A549 (cell line): ENCODE results near the gene AKAP6. TPM values are rescaled to one million over a fixed set of nuclear protein-coding genes. Genes with fewer than 3 reads are reported as not detected.

ENCODE experiments used
- ATAC-seq, 2 experiments: fragments of 200-7000 bp in 1 of 2; fragments of >200 bp in 1 of 2; cut with Nextera tagmentation in 1 of 2; cut with Tn5 transposase in 1 of 2; 3 replicates each; pipeline versions ENCODE4 v1.8.0 to v1.9.1; 2018 to 2020; ENCODE audit warnings: mild to moderate bottlenecking in 1 of 2, moderate library complexity in 1 of 2
- CTCF ChIA-PET: fragments of 300-600 bp; sonication (Branson Sonifier 250); formaldehyde crosslinking; extraction: SDS; loops from one replicate; lab custom pipeline; 2021; ENCODE audit warnings: antibody characterized with exemption, inconsistent platforms; lab: Yijun Ruan, JAX
- POLR2A ChIA-PET: fragments of 350-600 bp; formaldehyde crosslinking; extraction: SDS; loops from one replicate; lab custom pipeline; 2021; ENCODE audit warnings: antibody characterized with exemption, inconsistent platforms; lab: Yijun Ruan, JAX
- DNase-seq, 2 experiments: peaks; one replicate each; pipeline versions ENCODE4 v3.0.0 to v3.0.0-alpha.2; 2011 to 2016; ENCODE audit warnings: low read depth in 1 of 2, low spot score in 1 of 2
- FAIRE-seq: peaks from 2 replicates; lab custom pipeline; 2011; peaks lifted over from hg19 to GRCh38; lab: Jason Lieb, UNC
- H3K27ac ChIP-seq, 2 experiments: fragments of >200 bp; sonication (Bioruptor Twin); formaldehyde crosslinking; 3 replicates each; pipeline ENCODE4 v1.5.1; 2016 to 2017
- H3K4me1 ChIP-seq: fragments of >200 bp; sonication (Bioruptor Twin); formaldehyde crosslinking; 3 replicates; pipeline ENCODE4 v1.6.1; 2016
- H3K4me2 ChIP-seq: fragments of >200 bp; sonication (Bioruptor Twin); formaldehyde crosslinking; 3 replicates; pipeline ENCODE4 v1.6.1; 2016
- H3K4me3 ChIP-seq: fragments of >200 bp; sonication (Bioruptor Twin); formaldehyde crosslinking; 3 replicates; pipeline ENCODE4 v1.5.1; 2016
- H3K9me3 ChIP-seq: fragments of >200 bp; sonication (Bioruptor Twin); formaldehyde crosslinking; 3 replicates; pipeline ENCODE4 v1.6.1; 2016
- CBX2 ChIP-seq: fragments of 200-600 bp; sonication (generic); IDR thresholded peaks from 2 replicates; pipeline ENCODE4 v1.6.1; 2016; ENCODE audit warnings: low read depth, mild to moderate bottlenecking, borderline replicate concordance
- CHD2 ChIP-seq: fragments of 150-350 bp; IDR thresholded peaks from 2 replicates; pipeline ENCODE4 v1.6.1; 2014; ENCODE audit warnings: low read length; ENCODE audit not compliant: partially characterized antibody
- EHMT2 ChIP-seq: fragments of 200-600 bp; sonication (generic); IDR thresholded peaks from 2 replicates; pipeline ENCODE4 v1.6.1; 2016; ENCODE audit warnings: antibody characterized with exemption, low read depth, mild to moderate bottlenecking, moderate library complexity
- ESRRA ChIP-seq: fragments of 150-350 bp; IDR thresholded peaks from 2 replicates; pipeline ENCODE4 v1.6.1; 2014; ENCODE audit warnings: mild to moderate bottlenecking, low read length, borderline replicate concordance
- FOXS1 ChIP-seq: fragments of 250-450 bp; sonication (Bioruptor Pico); IDR thresholded peaks from 2 replicates; pipeline ENCODE4 v1.5.0; 2020; ENCODE audit warnings: mild to moderate bottlenecking, moderate library complexity
- HDAC2 ChIP-seq: fragments of 200-600 bp; sonication (generic); IDR thresholded peaks from 2 replicates; pipeline ENCODE4 v1.6.1; 2016
- HEYL ChIP-seq: fragments of 250-450 bp; sonication (Bioruptor Pico); IDR thresholded peaks from 2 replicates; pipeline ENCODE4 v1.8.0; 2021; ENCODE audit warnings: mild to moderate bottlenecking, moderate library complexity
- HOXB13 ChIP-seq: fragments of 250-450 bp; sonication (Bioruptor Pico); IDR thresholded peaks from 2 replicates; pipeline ENCODE4 v1.5.0; 2020; ENCODE audit warnings: low read depth, mild to moderate bottlenecking, moderate library complexity
- KDM5A ChIP-seq: fragments of 200-600 bp; sonication (generic); IDR thresholded peaks from 2 replicates; pipeline ENCODE4 v1.6.1; 2016; ENCODE audit warnings: antibody characterized with exemption, mild to moderate bottlenecking
- MAX ChIP-seq: IDR thresholded peaks from 2 replicates; pipeline ENCODE4 v1.6.1; 2012
- MYC ChIP-seq: IDR thresholded peaks from 2 replicates; pipeline ENCODE4 v1.6.1; 2012; ENCODE audit warnings: mild to moderate bottlenecking, inconsistent platforms, low read length, improper control_type of control experiment, borderline replicate concordance
- NFE2L2 ChIP-seq: fragments of 150-350 bp; conservative IDR thresholded peaks from 2 replicates; pipeline ENCODE4 v1.6.1; 2014; ENCODE audit warnings: low read length
- NR3C1 ChIP-seq: fragments of >200 bp; sonication (Bioruptor Twin); formaldehyde crosslinking; IDR thresholded peaks from 3 replicates; pipeline ENCODE4 v1.6.1; 2017
- PHF8 ChIP-seq: fragments of 200-600 bp; sonication (generic); IDR thresholded peaks from 2 replicates; pipeline ENCODE4 v1.6.1; 2016; ENCODE audit warnings: low read depth, mild to moderate bottlenecking, antibody characterized with exemption, moderate library complexity, borderline replicate concordance
- POLR2AphosphoS2 ChIP-seq: conservative IDR thresholded peaks from 2 replicates; pipeline ENCODE4 v1.6.1; 2012; ENCODE audit warnings: low read length, improper control_type of control experiment, inconsistent platforms
- RAD21 ChIP-seq, 2 experiments: fragments of >200 bp in 1 of 2; sonication (Bioruptor Twin) in 1 of 2; formaldehyde crosslinking in 1 of 2; IDR thresholded peaks in 1 of 2; conservative IDR thresholded peaks in 1 of 2; 2 replicates in 1 of 2; 3 replicates in 1 of 2; pipeline ENCODE4 v1.6.1; 2012 to 2018; ENCODE audit warnings: inconsistent platforms in 1 of 2
- RARB ChIP-seq: fragments of 250-450 bp; sonication (Bioruptor Pico); IDR thresholded peaks from 2 replicates; pipeline ENCODE4 v1.8.0; 2021; ENCODE audit warnings: mild to moderate bottlenecking, moderate library complexity
- RCOR1 ChIP-seq: fragments of 150-350 bp; IDR thresholded peaks from 2 replicates; pipeline ENCODE4 v1.6.1; 2014; ENCODE audit warnings: antibody characterized with exemption, low read length, low read depth
- SREBF2 ChIP-seq: fragments of 450-650 bp; IDR thresholded peaks from 2 replicates; pipeline ENCODE4 v1.6.1; 2014; ENCODE audit warnings: mild to moderate bottlenecking, moderate library complexity
- TFCP2L1 ChIP-seq: fragments of 250-450 bp; sonication (Bioruptor Pico); IDR thresholded peaks from 2 replicates; pipeline ENCODE4 v1.5.0; 2021; ENCODE audit warnings: mild to moderate bottlenecking
- ZFP36 ChIP-seq: fragments of 450-650 bp; IDR thresholded peaks from 2 replicates; pipeline ENCODE4 v1.6.1; 2014; ENCODE audit warnings: borderline replicate concordance; ENCODE audit not compliant: partially characterized antibody
- ZNF302 ChIP-seq: fragments of 250-450 bp; sonication (Bioruptor Pico); IDR thresholded peaks from 2 replicates; pipeline ENCODE4 v1.9.0; 2021; ENCODE audit warnings: inconsistent platforms, mild to moderate bottlenecking, moderate library complexity
- ZSCAN20 ChIP-seq: fragments of 250-450 bp; sonication (Bioruptor Pico); IDR thresholded peaks from 2 replicates; pipeline ENCODE4 v1.8.0; 2022; ENCODE audit warnings: mild to moderate bottlenecking, moderate library complexity
- WGBS: methylation state at CpG from one replicate; pipeline ENCODE4 v1.1.6; 2017; ENCODE audit errors: missing lambda C conversion rate; 5-methylcytosine and 5-hydroxymethylcytosine counted together
- polyA plus RNA-seq, 4 experiments: library from polyadenylated mRNA; depleted of rRNA in 3 of 4; stranded (reverse); fragments of >200 nt; fragmentation: RNase III in 1 of 4; extraction: RNeasy Plus Mini Kit Qiagen cat#74134 plus additional on column Dnase treatment in 1 of 4; gene quantifications; 2 replicates in 3 of 4; 3 replicates in 1 of 4; pipeline ENCODE4 v1.2.3, GENCODE V29; 2011 to 2017
- TF ChIP-seq, protein P1 (sequence below): fragments of 200-600 bp; sonication (generic); IDR thresholded peaks from 2 replicates; pipeline ENCODE4 v1.6.1; 2016; ENCODE audit warnings: antibody characterized with exemption, mild to moderate bottlenecking, moderate library complexity
- TF ChIP-seq, protein P2 (sequence below): fragments of 250-450 bp; sonication (Bioruptor Pico); IDR thresholded peaks from 2 replicates; pipeline ENCODE4 v1.5.0; 2020; ENCODE audit warnings: low read depth, mild to moderate bottlenecking, moderate library complexity
- TF ChIP-seq, protein P3 (sequence below): IDR thresholded peaks from 2 replicates; pipeline ENCODE4 v1.6.1; 2012
- TF ChIP-seq, protein P4 (sequence below): fragments of 150-350 bp; IDR thresholded peaks from 2 replicates; pipeline ENCODE4 v1.6.1; 2014; ENCODE audit warnings: low read depth, mild to moderate bottlenecking, low read length

Gene AKAP6
- polyA plus RNA-seq, 2 of the 4 experiments (the other 2 are of a cell fraction) = 0.27 to 1.9 TPM

GRCh38 chr14:32470161-32470715, 141.1 kb downstream of the AKAP6 start:
- TF ChIP-seq CHD2 (no peak), NFE2L2 (no peak), ZSCAN20 (CRISPR knock-in tag) (no peak), ZFP36 (no peak), EHMT2 (no peak), PHF8 (no peak), TFCP2L1 (CRISPR knock-in tag) (no peak), ZNF302 (no peak), CBX2 (no peak), POLR2AphosphoS2 (no peak), HOXB13 (CRISPR knock-in tag) (no peak), RCOR1 (no peak), SREBF2 (no peak), NR3C1 (no peak), RAD21 (conservative IDR thresholded peaks at IDR 0.05 in 1 of 2, IDR thresholded peaks at IDR 0.05 in 1 of 2) (no peak), RARB (CRISPR knock-in tag) (no peak)
- TF ChIP-seq, protein P1, sequence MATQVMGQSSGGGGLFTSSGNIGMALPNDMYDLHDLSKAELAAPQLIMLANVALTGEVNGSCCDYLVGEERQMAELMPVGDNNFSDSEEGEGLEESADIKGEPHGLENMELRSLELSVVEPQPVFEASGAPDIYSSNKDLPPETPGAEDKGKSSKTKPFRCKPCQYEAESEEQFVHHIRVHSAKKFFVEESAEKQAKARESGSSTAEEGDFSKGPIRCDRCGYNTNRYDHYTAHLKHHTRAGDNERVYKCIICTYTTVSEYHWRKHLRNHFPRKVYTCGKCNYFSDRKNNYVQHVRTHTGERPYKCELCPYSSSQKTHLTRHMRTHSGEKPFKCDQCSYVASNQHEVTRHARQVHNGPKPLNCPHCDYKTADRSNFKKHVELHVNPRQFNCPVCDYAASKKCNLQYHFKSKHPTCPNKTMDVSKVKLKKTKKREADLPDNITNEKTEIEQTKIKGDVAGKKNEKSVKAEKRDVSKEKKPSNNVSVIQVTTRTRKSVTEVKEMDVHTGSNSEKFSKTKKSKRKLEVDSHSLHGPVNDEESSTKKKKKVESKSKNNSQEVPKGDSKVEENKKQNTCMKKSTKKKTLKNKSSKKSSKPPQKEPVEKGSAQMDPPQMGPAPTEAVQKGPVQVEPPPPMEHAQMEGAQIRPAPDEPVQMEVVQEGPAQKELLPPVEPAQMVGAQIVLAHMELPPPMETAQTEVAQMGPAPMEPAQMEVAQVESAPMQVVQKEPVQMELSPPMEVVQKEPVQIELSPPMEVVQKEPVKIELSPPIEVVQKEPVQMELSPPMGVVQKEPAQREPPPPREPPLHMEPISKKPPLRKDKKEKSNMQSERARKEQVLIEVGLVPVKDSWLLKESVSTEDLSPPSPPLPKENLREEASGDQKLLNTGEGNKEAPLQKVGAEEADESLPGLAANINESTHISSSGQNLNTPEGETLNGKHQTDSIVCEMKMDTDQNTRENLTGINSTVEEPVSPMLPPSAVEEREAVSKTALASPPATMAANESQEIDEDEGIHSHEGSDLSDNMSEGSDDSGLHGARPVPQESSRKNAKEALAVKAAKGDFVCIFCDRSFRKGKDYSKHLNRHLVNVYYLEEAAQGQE = no peak
- TF ChIP-seq, protein P2, sequence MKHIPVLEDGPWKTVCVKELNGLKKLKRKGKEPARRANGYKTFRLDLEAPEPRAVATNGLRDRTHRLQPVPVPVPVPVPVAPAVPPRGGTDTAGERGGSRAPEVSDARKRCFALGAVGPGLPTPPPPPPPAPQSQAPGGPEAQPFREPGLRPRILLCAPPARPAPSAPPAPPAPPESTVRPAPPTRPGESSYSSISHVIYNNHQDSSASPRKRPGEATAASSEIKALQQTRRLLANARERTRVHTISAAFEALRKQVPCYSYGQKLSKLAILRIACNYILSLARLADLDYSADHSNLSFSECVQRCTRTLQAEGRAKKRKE (CRISPR knock-in tag) = no peak
- TF ChIP-seq, protein P3, sequence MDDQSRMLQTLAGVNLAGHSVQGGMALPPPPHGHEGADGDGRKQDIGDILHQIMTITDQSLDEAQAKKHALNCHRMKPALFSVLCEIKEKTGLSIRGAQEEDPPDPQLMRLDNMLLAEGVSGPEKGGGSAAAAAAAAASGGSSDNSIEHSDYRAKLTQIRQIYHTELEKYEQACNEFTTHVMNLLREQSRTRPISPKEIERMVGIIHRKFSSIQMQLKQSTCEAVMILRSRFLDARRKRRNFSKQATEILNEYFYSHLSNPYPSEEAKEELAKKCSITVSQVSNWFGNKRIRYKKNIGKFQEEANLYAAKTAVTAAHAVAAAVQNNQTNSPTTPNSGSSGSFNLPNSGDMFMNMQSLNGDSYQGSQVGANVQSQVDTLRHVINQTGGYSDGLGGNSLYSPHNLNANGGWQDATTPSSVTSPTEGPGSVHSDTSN = no peak
- TF ChIP-seq, all 56 proteins: peak for 0
- H3K4me1 ChIP-seq = peaks cover 48% of the 10 kb centered on the region
- peak overlapping the region; percentile 14 to 34; a peak in 2 of 6 replicates for H3K27ac ChIP-seq
- no peak for FAIRE-seq
- CTCF ChIA-PET = interaction anchor here (0.6 to 1.6 kb wide), 9 partner anchors 29 to 955 kb away, joined by 3 to 5 read pairs (median 3); no protein-coding TSS in a partner anchor
- WGBS = 57% methylated on average over 4 of the region's 4 CpGs
- no peak for DNase-seq
- H3K4me2 ChIP-seq = no peak overlapping the region
- ATAC-seq = no peak
- no peaks in the 10 kb centered on the region for H3K9me3 ChIP-seq
- no peak overlapping the region for H3K4me3 ChIP-seq
- POLR2A ChIA-PET = interaction anchor here (1.7 kb wide), 1 partner anchor 39 kb away, joined by 5 read pairs; no protein-coding TSS in a partner anchor

DNA sequence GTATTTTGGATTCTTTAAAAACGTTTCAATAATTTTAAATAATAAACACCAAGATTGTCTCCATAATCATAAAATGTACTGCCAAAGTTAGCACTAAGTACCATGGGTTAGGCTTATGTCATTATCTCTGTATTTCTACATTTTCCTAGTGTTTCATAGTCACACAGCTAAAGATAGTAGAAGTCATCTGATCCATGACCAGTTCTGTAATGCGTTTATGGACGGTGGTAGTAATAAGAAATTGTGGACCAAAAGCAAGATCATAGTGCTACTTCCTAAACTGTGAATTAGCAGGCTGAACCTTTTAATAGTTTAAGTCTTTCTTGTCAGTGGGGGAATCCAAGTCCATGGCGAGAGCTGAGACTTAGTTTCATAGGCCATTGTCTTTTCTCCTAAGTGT, 142.1 kb downstream of the AKAP6 start:
- WGBS = 72% methylated on average over 4 of the region's 4 CpGs
- Histone ChIP-seq H3K9me3 (no peaks in the 10 kb centered on the region), H3K4me1 (peaks cover 48% of the 10 kb centered on the region), H3K4me3 (no peak overlapping the region), H3K4me2 (no peak overlapping the region), H3K27ac (peak overlapping the region in 1 of 2 experiments; percentile 79; a peak in 3 of 6 replicates)
- DNase-seq (no peak), FAIRE-seq (no peak), ATAC-seq (no peak)
- POLR2A ChIA-PET = no interaction called here
- TF ChIP-seq EHMT2 (no peak), MYC (no peak), POLR2AphosphoS2 (no peak), ESRRA (no peak), FOXS1 (CRISPR knock-in tag) (no peak), HEYL (CRISPR knock-in tag) (no peak), RCOR1 (no peak), MAX (no peak), HDAC2 (no peak), KDM5A (no peak)
- TF ChIP-seq, protein P4, sequence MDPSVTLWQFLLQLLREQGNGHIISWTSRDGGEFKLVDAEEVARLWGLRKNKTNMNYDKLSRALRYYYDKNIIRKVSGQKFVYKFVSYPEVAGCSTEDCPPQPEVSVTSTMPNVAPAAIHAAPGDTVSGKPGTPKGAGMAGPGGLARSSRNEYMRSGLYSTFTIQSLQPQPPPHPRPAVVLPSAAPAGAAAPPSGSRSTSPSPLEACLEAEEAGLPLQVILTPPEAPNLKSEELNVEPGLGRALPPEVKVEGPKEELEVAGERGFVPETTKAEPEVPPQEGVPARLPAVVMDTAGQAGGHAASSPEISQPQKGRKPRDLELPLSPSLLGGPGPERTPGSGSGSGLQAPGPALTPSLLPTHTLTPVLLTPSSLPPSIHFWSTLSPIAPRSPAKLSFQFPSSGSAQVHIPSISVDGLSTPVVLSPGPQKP = no peak
- CTCF ChIA-PET = interaction anchor here (0.6 to 2.9 kb wide), 4 partner anchors 43 to 549 kb away, joined by 3 to 7 read pairs (median 6); no protein-coding TSS in a partner anchor
